DOHH2 (cell line): ENCODE measurements around the gene PAM.

Experiments used
- H3F3A ChIP-seq: fragments of 200-600 bp; sonication (generic), shearing (Covaris generic); 2 replicates; pipeline ENCODE4 v1.6.0; 2016; ENCODE audit warnings: antibody characterized with exemption, mild to moderate bottlenecking; ENCODE audit not compliant: control insufficient read depth, insufficient read depth
- H3K27ac ChIP-seq: fragments of 200-600 bp; sonication (generic); 2 replicates; pipeline ENCODE4 v1.5.1; 2014; ENCODE audit warnings: low read depth, mild to moderate bottlenecking, low read length, moderate library complexity
- H3K27me3 ChIP-seq: fragments of 200-600 bp; sonication (generic); 2 replicates; pipeline ENCODE4 v1.6.1; 2014; ENCODE audit warnings: mild to moderate bottlenecking, low read length, mixed read lengths; ENCODE audit not compliant: control insufficient read depth
- H3K36me3 ChIP-seq: fragments of 200-600 bp; sonication (generic); 2 replicates; pipeline ENCODE4 v1.6.1; 2014; ENCODE audit warnings: mild to moderate bottlenecking, low read length, moderate library complexity, mixed read lengths; ENCODE audit not compliant: control insufficient read depth
- H3K4me1 ChIP-seq: fragments of 200-600 bp; sonication (generic); 2 replicates; pipeline ENCODE4 v1.6.1; 2014; ENCODE audit warnings: mild to moderate bottlenecking, low read length, mixed read lengths; ENCODE audit not compliant: control insufficient read depth
- H3K4me2 ChIP-seq: fragments of 200-600 bp; sonication (generic); 2 replicates; pipeline ENCODE4 v1.6.0; 2014; ENCODE audit warnings: mild to moderate bottlenecking, low read length, moderate library complexity
- H3K4me3 ChIP-seq: fragments of 200-600 bp; sonication (generic); 2 replicates; pipeline ENCODE4 v1.5.1; 2014; ENCODE audit warnings: mild to moderate bottlenecking, low read length, mixed read lengths
- H3K79me2 ChIP-seq: fragments of 200-600 bp; sonication (generic); 2 replicates; pipeline ENCODE4 v1.6.1; 2014; ENCODE audit warnings: mild to moderate bottlenecking, low read length, mixed read lengths; ENCODE audit not compliant: control insufficient read depth
- H3K9me2 ChIP-seq: fragments of 200-600 bp; sonication (generic); replicated peaks from 2 replicates; pipeline ENCODE4 v1.6.1; 2014; ENCODE audit warnings: mild to moderate bottlenecking, low read length, mixed read lengths; ENCODE audit not compliant: control insufficient read depth
- H3K9me3 ChIP-seq: fragments of 200-600 bp; sonication (generic); 2 replicates; pipeline ENCODE4 v1.6.1; 2014; ENCODE audit warnings: antibody characterized with exemption, low read length, mixed read lengths; ENCODE audit not compliant: control insufficient read depth, insufficient read depth
- H4K20me1 ChIP-seq: fragments of 200-600 bp; sonication (generic); 2 replicates; pipeline ENCODE4 v1.6.0; 2014; ENCODE audit warnings: low read depth, mild to moderate bottlenecking, antibody characterized with exemption, low read length, moderate library complexity; ENCODE audit not compliant: control insufficient read depth, insufficient read depth
- EZH2phosphoT487 ChIP-seq: fragments of 200-600 bp; sonication (generic); IDR thresholded peaks from 2 replicates; pipeline ENCODE4 v1.6.1; 2017; ENCODE audit warnings: borderline replicate concordance, mild to moderate bottlenecking, antibody characterized with exemption, low read length, moderate library complexity, mixed read lengths
- TF ChIP-seq, protein P1 (sequence below): fragments of 200-600 bp; sonication (generic); IDR thresholded peaks from one replicate; pipeline ENCODE4 v1.5.1; 2014; ENCODE audit warnings: antibody characterized with exemption, mild to moderate bottlenecking, low read depth, low read length; ENCODE audit not compliant: poor library complexity, severe bottlenecking

Gene PAM

GRCh38 chr5:102818345-102818744 lies 63.2 kb downstream of the PAM start:
- Histone ChIP-seq H3K4me2 (no peak overlapping the region), H3K4me1 (0 out of 2 replicates have a peak, but pooled peaks cover 9% of the 10 kb centered on the region), H3K9me2 (no peaks in the 10 kb centered on the region), H4K20me1 (no peaks in the 10 kb centered on the region), H3K79me2 (no peaks in the 10 kb centered on the region), H3K9me3 (no peaks in the 10 kb centered on the region), H3K36me3 (no peaks in the 10 kb centered on the region), H3K4me3 (no peak overlapping the region), H3K27me3 (no peaks in the 10 kb centered on the region), H3F3A (no peaks in the 10 kb centered on the region), H3K27ac (no peak overlapping the region)
- no peak for TF ChIP-seq EZH2phosphoT487
- TF ChIP-seq, protein P1, sequence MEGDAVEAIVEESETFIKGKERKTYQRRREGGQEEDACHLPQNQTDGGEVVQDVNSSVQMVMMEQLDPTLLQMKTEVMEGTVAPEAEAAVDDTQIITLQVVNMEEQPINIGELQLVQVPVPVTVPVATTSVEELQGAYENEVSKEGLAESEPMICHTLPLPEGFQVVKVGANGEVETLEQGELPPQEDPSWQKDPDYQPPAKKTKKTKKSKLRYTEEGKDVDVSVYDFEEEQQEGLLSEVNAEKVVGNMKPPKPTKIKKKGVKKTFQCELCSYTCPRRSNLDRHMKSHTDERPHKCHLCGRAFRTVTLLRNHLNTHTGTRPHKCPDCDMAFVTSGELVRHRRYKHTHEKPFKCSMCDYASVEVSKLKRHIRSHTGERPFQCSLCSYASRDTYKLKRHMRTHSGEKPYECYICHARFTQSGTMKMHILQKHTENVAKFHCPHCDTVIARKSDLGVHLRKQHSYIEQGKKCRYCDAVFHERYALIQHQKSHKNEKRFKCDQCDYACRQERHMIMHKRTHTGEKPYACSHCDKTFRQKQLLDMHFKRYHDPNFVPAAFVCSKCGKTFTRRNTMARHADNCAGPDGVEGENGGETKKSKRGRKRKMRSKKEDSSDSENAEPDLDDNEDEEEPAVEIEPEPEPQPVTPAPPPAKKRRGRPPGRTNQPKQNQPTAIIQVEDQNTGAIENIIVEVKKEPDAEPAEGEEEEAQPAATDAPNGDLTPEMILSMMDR: no peak

- no peaks in the 10 kb centered on the region for H4K20me1 ChIP-seq
- no peaks in the 10 kb centered on the region for H3K79me2 ChIP-seq
- no peaks in the 10 kb centered on the region for H3F3A ChIP-seq
- H3K36me3 ChIP-seq: no peaks in the 10 kb centered on the region
- no peaks in the 10 kb centered on the region for H3K9me2 ChIP-seq
- H3K4me2 ChIP-seq: no peak overlapping the region
- H3K27ac ChIP-seq: no peak overlapping the region
- no peak overlapping the region for H3K4me3 ChIP-seq
- H3K9me3 ChIP-seq: no peaks in the 10 kb centered on the region
- H3K4me1 ChIP-seq: 0 out of 2 replicates have a peak, but pooled peaks cover 9% of the 10 kb centered on the region
- TF ChIP-seq, protein P1: no peak
- TF ChIP-seq EZH2phosphoT487: no peak
- H3K27me3 ChIP-seq: no peaks in the 10 kb centered on the region
Measured at GRCh38 chr5:102818934-102819333, 63.8 kb downstream of the PAM start.

DNA sequence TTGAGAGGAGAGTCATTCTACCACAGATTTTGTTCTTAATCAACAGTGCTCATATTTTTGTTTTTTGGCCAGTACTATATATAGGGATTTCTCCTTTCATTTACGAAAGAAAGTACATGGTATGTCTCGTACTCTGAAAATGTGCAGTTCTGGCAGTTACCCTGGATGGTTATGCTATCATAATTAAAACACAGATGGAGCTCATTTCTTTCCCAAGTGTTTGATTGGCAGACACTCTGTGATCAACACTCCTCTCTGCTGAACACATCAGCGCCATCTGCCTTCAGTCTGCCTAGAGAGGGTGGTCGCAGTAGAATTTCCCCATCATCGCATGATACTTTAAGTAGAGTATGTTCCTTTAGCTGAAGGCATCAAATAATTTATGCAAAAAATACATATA lies 64.5 kb downstream of the PAM start:
- TF ChIP-seq, protein P1: no peak
- TF ChIP-seq EZH2phosphoT487: no peak
- Histone ChIP-seq H3K27me3 (no peaks in the 10 kb centered on the region), H3K27ac (no peak overlapping the region), H3K4me1 (0 out of 2 replicates have a peak, but pooled peaks cover 9% of the 10 kb centered on the region), H4K20me1 (no peaks in the 10 kb centered on the region), H3K4me3 (no peak overlapping the region), H3K36me3 (no peaks in the 10 kb centered on the region), H3K9me3 (no peaks in the 10 kb centered on the region), H3K9me2 (no peaks in the 10 kb centered on the region), H3F3A (no peaks in the 10 kb centered on the region), H3K79me2 (no peaks in the 10 kb centered on the region), H3K4me2 (no peak overlapping the region)
